ENCODE data around the gene LDLRAP1. TPM values are rescaled to one million over a fixed set of nuclear protein-coding genes. Genes with fewer than 3 reads are reported as not detected.
"Not testable (repeated sequence)": the region's sequence is repeated elsewhere in the genome, so short reads cannot be mapped to it uniquely, and the experiment has no call there.

LDLRAP1 gene
- total and polyA plus RNA-seq, 4 donors: 17.5 to 34.7 (median 29.8) TPM

- DNase-seq: no peak
- intact Hi-C loops (cut with DNase I): no loop called here
- Histone ChIP-seq H3K36me3 (ENCODE audit: control insufficient read depth in 1 of 2, insufficient read depth in 2 of 2, low read length in 1 of 2) (peaks cover 0 to 3% of the 10 kb centered on the region in 2 donors), H3K27ac (ENCODE audit: low read depth in 1 of 2, low read length in 2 of 2) (no peak overlapping the region), H3K9me3 (ENCODE audit: control insufficient read depth, low read length) (peaks cover 4% of the 10 kb centered on the region), H3K4me1 (ENCODE audit: control insufficient read depth in 1 of 2, insufficient read depth in 2 of 2, low read length in 2 of 2) (no peaks in the 10 kb centered on the region), H3K4me3 (ENCODE audit: low read length in 2 of 2) (no peak overlapping the region), H3K27me3 (ENCODE audit: control insufficient read depth in 1 of 2, insufficient read depth in 2 of 2, low read length in 1 of 2) (no peaks in the 10 kb centered on the region)
- ATAC-seq (ENCODE audit: low FRiP score): no peak
- WGBS, 2 donors: 71 to 95% methylated on average over 2 of the region's 2 CpGs
These were observed 51.6 kb downstream of the LDLRAP1 start for GRCh38 chr1:25594971-25595370.

- H3K9me3 ChIP-seq (ENCODE audit: control insufficient read depth, low read length); H3K27ac ChIP-seq (ENCODE audit: low read depth in 1 of 2, low read length in 2 of 2); ATAC-seq (ENCODE audit: low FRiP score); intact Hi-C loops (cut with DNase I); DNase-seq; H3K4me3 ChIP-seq (ENCODE audit: low read length in 2 of 2); H3K36me3 ChIP-seq (ENCODE audit: control insufficient read depth in 1 of 2, insufficient read depth in 2 of 2, low read length in 1 of 2); H3K4me1 ChIP-seq (ENCODE audit: control insufficient read depth in 1 of 2, insufficient read depth in 2 of 2, low read length in 2 of 2); H3K27me3 ChIP-seq (ENCODE audit: control insufficient read depth in 1 of 2, insufficient read depth in 2 of 2, low read length in 1 of 2): not testable (repeated sequence)
- WGBS, 2 donors: 96 to 97% methylated on average over 5 of the region's 5 CpGs
These were observed 53.2 kb downstream of the LDLRAP1 start for GRCh38 chr1:25596641-25597040.

GRCh38 chr1:25598879-25599278, 55.5 kb downstream of the LDLRAP1 start:
- Histone ChIP-seq H3K9me3 (ENCODE audit: control insufficient read depth, low read length) (peaks cover 4% of the 10 kb centered on the region), H3K4me3 (ENCODE audit: low read length in 2 of 2) (no peak overlapping the region), H3K4me1 (ENCODE audit: control insufficient read depth in 1 of 2, insufficient read depth in 2 of 2, low read length in 2 of 2) (no peaks in the 10 kb centered on the region), H3K27ac (ENCODE audit: low read depth in 1 of 2, low read length in 2 of 2) (no peak overlapping the region), H3K36me3 (ENCODE audit: control insufficient read depth in 1 of 2, insufficient read depth in 2 of 2, low read length in 1 of 2) (peaks cover 0 to 3% of the 10 kb centered on the region in 2 donors), H3K27me3 (ENCODE audit: control insufficient read depth in 1 of 2, insufficient read depth in 2 of 2, low read length in 1 of 2) (no peaks in the 10 kb centered on the region)
- WGBS, 2 donors: 96 to 97% methylated on average over 1 of the region's 1 CpG
- DNase-seq (no peak), ATAC-seq (ENCODE audit: low FRiP score) (no peak)
- intact Hi-C loops (cut with DNase I): no loop called here

GRCh38 chr1:25599969-25600610, 56.7 kb downstream of the LDLRAP1 start:
- Histone ChIP-seq H3K4me3 (ENCODE audit: low read length in 2 of 2) (no peak overlapping the region), H3K27me3 (ENCODE audit: control insufficient read depth in 1 of 2, insufficient read depth in 2 of 2, low read length in 1 of 2) (no peaks in the 10 kb centered on the region), H3K27ac (ENCODE audit: low read depth in 1 of 2, low read length in 2 of 2) (no peak overlapping the region), H3K36me3 (ENCODE audit: control insufficient read depth in 1 of 2, insufficient read depth in 2 of 2, low read length in 1 of 2) (peaks cover 0 to 3% of the 10 kb centered on the region in 2 donors), H3K4me1 (ENCODE audit: control insufficient read depth in 1 of 2, insufficient read depth in 2 of 2, low read length in 2 of 2) (no peaks in the 10 kb centered on the region), H3K9me3 (ENCODE audit: control insufficient read depth, low read length) (peaks cover 4% of the 10 kb centered on the region)
- DNase-seq: no peak
- intact Hi-C loops (cut with DNase I): no loop called here
- WGBS, 2 donors: 93% methylated on average over 7 of the region's 7 CpGs
- ATAC-seq (ENCODE audit: low FRiP score): no peak

- ATAC-seq (ENCODE audit: low FRiP score); H3K4me3 ChIP-seq (ENCODE audit: low read length in 2 of 2); H3K36me3 ChIP-seq (ENCODE audit: control insufficient read depth in 1 of 2, insufficient read depth in 2 of 2, low read length in 1 of 2); H3K27ac ChIP-seq (ENCODE audit: low read depth in 1 of 2, low read length in 2 of 2); H3K27me3 ChIP-seq (ENCODE audit: control insufficient read depth in 1 of 2, insufficient read depth in 2 of 2, low read length in 1 of 2); DNase-seq; intact Hi-C loops (cut with DNase I); H3K9me3 ChIP-seq (ENCODE audit: control insufficient read depth, low read length); H3K4me1 ChIP-seq (ENCODE audit: control insufficient read depth in 1 of 2, insufficient read depth in 2 of 2, low read length in 2 of 2): not testable (repeated sequence)
- WGBS, 2 donors: 68 to 79% methylated on average over 5 of the region's 5 CpGs
These were observed 57.7 kb downstream of the LDLRAP1 start for GRCh38 chr1:25600971-25601699.

GRCh38 chr1:25603779-25604538, 60.6 kb downstream of the LDLRAP1 start:
- WGBS, 2 donors: 91 to 96% methylated on average over 24 to 48 of the region's 55 CpGs
- DNase-seq; H3K27me3 ChIP-seq (ENCODE audit: control insufficient read depth in 1 of 2, insufficient read depth in 2 of 2, low read length in 1 of 2); H3K9me3 ChIP-seq (ENCODE audit: control insufficient read depth, low read length); H3K36me3 ChIP-seq (ENCODE audit: control insufficient read depth in 1 of 2, insufficient read depth in 2 of 2, low read length in 1 of 2); H3K4me3 ChIP-seq (ENCODE audit: low read length in 2 of 2); H3K4me1 ChIP-seq (ENCODE audit: control insufficient read depth in 1 of 2, insufficient read depth in 2 of 2, low read length in 2 of 2); H3K27ac ChIP-seq (ENCODE audit: low read depth in 1 of 2, low read length in 2 of 2); intact Hi-C loops (cut with DNase I); ATAC-seq (ENCODE audit: low FRiP score): not testable (repeated sequence)

- intact Hi-C loops (cut with DNase I): no loop called here
- H3K27ac ChIP-seq (ENCODE audit: low read depth in 1 of 2, low read length in 2 of 2): no peak overlapping the region
- WGBS, 2 donors: 94 to 96% methylated on average over 5 of the region's 5 CpGs
These were observed 63.7 kb downstream of the LDLRAP1 start for GRCh38 chr1:25607123-25607522.

GRCh38 chr1:25608488-25609178, 65.2 kb downstream of the LDLRAP1 start:
- ATAC-seq (ENCODE audit: low FRiP score) (peak; percentile 84), DNase-seq (peak; percentile 92 to 94)
- no peaks in the 10 kb centered on the region for H3K36me3 ChIP-seq (ENCODE audit: control insufficient read depth in 1 of 2, insufficient read depth in 2 of 2, low read length in 1 of 2)
- no peaks in the 10 kb centered on the region for H3K9me3 ChIP-seq (ENCODE audit: control insufficient read depth, low read length)
- H3K27me3 ChIP-seq (ENCODE audit: control insufficient read depth in 1 of 2, insufficient read depth in 2 of 2, low read length in 1 of 2): no peaks in the 10 kb centered on the region
- 23% methylated on average over 15 of the region's 15 CpGs for WGBS, 2 donors
- H3K4me1 ChIP-seq (ENCODE audit: control insufficient read depth in 1 of 2, insufficient read depth in 2 of 2, low read length in 2 of 2): no peaks in the 10 kb centered on the region
- H3K4me3 ChIP-seq (ENCODE audit: low read length in 2 of 2): no peak overlapping the region
- H3K27ac ChIP-seq (ENCODE audit: low read depth in 1 of 2, low read length in 2 of 2): no peak overlapping the region
- intact Hi-C loops (cut with DNase I): loop anchor here in 1 of 2 donors (2.0 kb wide), 1 partner anchor 188 kb away; no protein-coding TSS in a partner anchor

More at GRCh38 chr1:25607123-25607522, 63.7 kb downstream of the LDLRAP1 start:
- H3K4me1 ChIP-seq (ENCODE audit: control insufficient read depth in 1 of 2, insufficient read depth in 2 of 2, low read length in 2 of 2): no peaks in the 10 kb centered on the region
- no peaks in the 10 kb centered on the region for H3K9me3 ChIP-seq (ENCODE audit: control insufficient read depth, low read length)
- no peak for ATAC-seq (ENCODE audit: low FRiP score)
- no peak for DNase-seq
- H3K36me3 ChIP-seq (ENCODE audit: control insufficient read depth in 1 of 2, insufficient read depth in 2 of 2, low read length in 1 of 2): no peaks in the 10 kb centered on the region
- H3K4me3 ChIP-seq (ENCODE audit: low read length in 2 of 2): no peak overlapping the region
- no peaks in the 10 kb centered on the region for H3K27me3 ChIP-seq (ENCODE audit: control insufficient read depth in 1 of 2, insufficient read depth in 2 of 2, low read length in 1 of 2)

All from aorta (tissue), 5 donors.